ENCODE measurements around the gene PKNOX1. TPM values are rescaled to one million over a fixed set of nuclear protein-coding genes. Genes with fewer than 3 reads are reported as not detected.
"Not testable (repeated sequence)": the region's sequence is repeated elsewhere in the genome, so short reads cannot be mapped to it uniquely, and the experiment has no call there.

PKNOX1 gene
- polyA plus RNA-seq, 1 donor from 2014 or later = 13.1 TPM

DNA sequence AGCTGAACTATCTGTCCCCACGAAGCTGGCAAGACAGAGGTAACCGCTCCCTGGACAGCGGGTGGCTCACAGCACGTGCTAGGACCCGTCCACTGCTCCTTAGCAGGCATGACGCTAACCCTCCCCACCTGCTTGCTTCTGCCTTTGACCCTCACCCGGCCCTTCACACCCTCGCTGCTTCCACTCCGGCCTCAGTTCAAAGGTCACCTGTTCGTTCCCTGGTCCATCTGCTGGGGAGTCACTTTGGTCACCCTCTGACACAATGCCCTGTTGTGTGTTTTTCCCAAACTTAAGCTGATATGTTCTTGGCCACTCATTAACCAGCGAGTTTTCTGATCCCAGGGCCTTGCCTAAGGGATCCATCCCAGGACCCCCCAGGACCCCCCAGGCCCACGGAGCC, 93.7 kb downstream of the PKNOX1 start:
- not testable (repeated sequence) for H3K4me3 Mint-ChIP-seq, H3K27ac Mint-ChIP-seq, H3K9me3 Mint-ChIP-seq, H3K27me3 Mint-ChIP-seq, H3K4me1 Mint-ChIP-seq, H3K36me3 Mint-ChIP-seq

GRCh38 chr21:43069682-43070081, 95.3 kb downstream of the PKNOX1 start:
- not testable (repeated sequence) for H3K27me3 Mint-ChIP-seq, H3K4me1 Mint-ChIP-seq, H3K36me3 Mint-ChIP-seq, H3K9me3 Mint-ChIP-seq, H3K4me3 Mint-ChIP-seq, H3K27ac Mint-ChIP-seq

DNA sequence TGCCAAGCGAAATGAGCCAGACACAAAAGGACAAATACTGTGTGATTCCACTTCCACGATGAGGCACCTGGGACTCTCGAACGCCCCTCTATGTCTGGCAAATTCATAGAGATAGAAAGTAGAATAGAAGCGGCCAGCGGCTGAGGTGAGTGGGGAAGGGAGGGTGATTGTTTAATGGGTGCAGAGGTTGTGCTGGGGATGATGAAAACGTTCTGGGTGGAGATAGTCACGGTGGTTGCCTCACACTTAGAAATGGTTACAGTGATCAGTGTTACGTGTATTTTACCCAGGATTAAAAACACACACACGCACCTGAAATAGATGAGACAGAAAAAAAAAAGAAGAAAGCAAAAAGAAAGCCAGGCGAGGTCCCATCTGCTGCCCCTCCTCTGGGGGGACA, 98.4 kb downstream of the PKNOX1 start:
- H3K36me3 Mint-ChIP-seq, H3K4me3 Mint-ChIP-seq: not testable (repeated sequence)

DNA sequence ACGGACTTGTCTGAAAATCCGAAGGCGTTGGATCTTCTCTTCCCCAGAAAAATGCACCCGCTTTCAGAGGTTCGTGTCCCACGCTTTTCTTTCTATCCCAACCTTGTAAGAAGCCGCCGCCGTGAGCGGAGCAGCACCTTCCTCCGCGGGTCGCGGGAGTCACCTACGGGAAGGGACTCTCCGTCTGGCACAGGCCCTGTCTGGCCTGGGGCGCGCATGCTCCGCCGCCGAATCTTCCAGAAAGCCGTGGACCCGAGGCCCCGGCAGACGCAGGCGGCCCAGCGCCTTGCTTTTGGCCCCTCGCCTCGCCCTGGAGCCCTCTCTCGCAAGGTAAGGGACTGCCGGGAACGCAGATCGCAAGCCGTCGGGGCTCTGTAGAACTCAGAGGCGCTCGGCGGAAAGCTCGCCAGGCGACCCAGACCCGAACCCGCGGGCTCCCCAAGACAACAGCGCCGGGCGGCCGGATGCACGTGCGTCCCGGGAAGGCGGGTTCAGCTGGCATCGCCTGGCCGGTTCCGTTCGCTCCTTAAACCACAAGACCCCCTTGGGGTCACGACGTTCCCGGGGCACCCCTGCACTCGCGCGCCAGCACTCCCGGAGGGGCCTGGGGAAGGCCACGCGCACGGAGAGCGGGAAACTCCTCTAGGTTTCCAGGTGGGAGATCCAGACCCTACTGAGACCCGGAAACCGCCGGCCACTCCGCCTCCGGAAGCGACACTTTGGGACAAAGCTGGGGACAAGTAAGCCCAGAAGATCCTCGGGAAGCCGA, 100.2 kb downstream of the PKNOX1 start:
- H3K9me3 Mint-ChIP-seq, H3K36me3 Mint-ChIP-seq, H3K4me1 Mint-ChIP-seq: not testable (repeated sequence)

More for the DNA sequence above, 98.4 kb downstream of the PKNOX1 start:
- H3K27ac Mint-ChIP-seq, H3K9me3 Mint-ChIP-seq, H3K27me3 Mint-ChIP-seq, H3K4me1 Mint-ChIP-seq: not testable (repeated sequence)

GRCh38 chr21:43075170-43076022, 101.0 kb downstream of the PKNOX1 start, which contains the start of gene CBS:
CBS (minus strand) TSS chr21:43075835; CDS start chr21:43072193, 3,642 bp downstream.
- H3K27ac Mint-ChIP-seq, H3K27me3 Mint-ChIP-seq, H3K4me3 Mint-ChIP-seq, H3K36me3 Mint-ChIP-seq, H3K9me3 Mint-ChIP-seq, H3K4me1 Mint-ChIP-seq: not testable (repeated sequence)

More for the DNA sequence above, 100.2 kb downstream of the PKNOX1 start:
- not testable (repeated sequence) for H3K4me3 Mint-ChIP-seq, H3K27me3 Mint-ChIP-seq, H3K27ac Mint-ChIP-seq

- H3K4me3 Mint-ChIP-seq, H3K27me3 Mint-ChIP-seq, H3K9me3 Mint-ChIP-seq, H3K36me3 Mint-ChIP-seq, H3K4me1 Mint-ChIP-seq, H3K27ac Mint-ChIP-seq: not testable (repeated sequence)
Observed at GRCh38 chr21:43076023-43076637, 101.8 kb downstream of the PKNOX1 start.

- H3K27ac Mint-ChIP-seq, H3K4me1 Mint-ChIP-seq, H3K27me3 Mint-ChIP-seq, H3K36me3 Mint-ChIP-seq, H3K9me3 Mint-ChIP-seq, H3K4me3 Mint-ChIP-seq: not testable (repeated sequence)
Observed at GRCh38 chr21:43076643-43077042, 102.3 kb downstream of the PKNOX1 start.

DNA sequence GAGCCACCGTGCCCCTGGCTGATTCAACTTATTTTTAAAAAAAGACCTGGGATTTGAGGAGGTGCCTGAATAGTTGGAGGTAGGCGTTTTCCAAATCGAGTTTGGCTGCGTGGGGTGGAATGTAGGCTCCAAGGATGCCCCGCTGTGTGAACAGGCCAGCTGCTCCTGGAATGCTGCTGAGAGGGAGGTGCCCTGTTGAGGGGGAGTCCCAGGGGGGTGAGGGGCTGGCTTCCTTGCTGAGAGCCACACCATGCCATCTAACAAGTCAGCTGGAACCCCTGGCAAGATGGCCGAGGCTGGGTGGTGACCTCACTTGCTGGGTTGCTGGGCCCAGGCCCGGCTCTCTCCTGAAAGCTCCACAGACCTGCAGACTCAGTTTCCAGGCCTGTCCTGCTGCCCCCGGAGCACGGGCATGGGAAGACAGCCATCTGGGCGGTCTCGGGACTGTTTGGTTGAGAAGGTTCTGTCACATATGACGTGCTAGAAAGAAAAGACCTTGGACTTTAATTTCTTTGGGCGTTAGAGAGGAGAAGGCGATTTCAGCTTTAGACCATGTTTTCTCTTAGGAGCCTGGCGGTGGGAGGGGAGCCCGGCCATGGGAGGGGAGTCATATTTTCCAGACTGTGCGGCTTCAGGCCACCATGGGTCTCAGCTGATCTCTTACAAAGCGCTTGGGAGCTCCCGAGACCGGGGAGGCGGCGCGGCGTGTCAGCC, 108.4 kb downstream of the PKNOX1 start:
- not testable (repeated sequence) for H3K27me3 Mint-ChIP-seq, H3K4me1 Mint-ChIP-seq, H3K9me3 Mint-ChIP-seq

More for the DNA sequence above, 108.4 kb downstream of the PKNOX1 start:
- not testable (repeated sequence) for H3K36me3 Mint-ChIP-seq, H3K4me3 Mint-ChIP-seq, H3K27ac Mint-ChIP-seq

Other genes with a start within 250 kb of the PKNOX1 start
- 13.9 TPM for gene WDR4, start 95.0 kb upstream of the PKNOX1 start, polyA plus RNA-seq
- 17.4 TPM for gene NDUFV3, start 81.3 kb upstream of the PKNOX1 start, polyA plus RNA-seq
- not detected for gene ERVH48-1, start 48.9 kb upstream of the PKNOX1 start, polyA plus RNA-seq
- not detected for gene CBS, start 101.3 kb downstream of the PKNOX1 start, polyA plus RNA-seq
- gene U2AF1, start 133.0 kb downstream of the PKNOX1 start, polyA plus RNA-seq = 79.3 TPM
- not detected for gene CRYAA, start 194.4 kb downstream of the PKNOX1 start, polyA plus RNA-seq